ENCODE measurements around the gene NTNG2.

NTNG2 gene

GRCh38 chr9:132197856-132198550 lies 36.1 kb downstream of the NTNG2 start:
- no peak overlapping the region for H3K4me3 ChIP-seq (ENCODE audit: control insufficient read depth, low read depth, low read length)
- TF ChIP-seq, protein P1, sequence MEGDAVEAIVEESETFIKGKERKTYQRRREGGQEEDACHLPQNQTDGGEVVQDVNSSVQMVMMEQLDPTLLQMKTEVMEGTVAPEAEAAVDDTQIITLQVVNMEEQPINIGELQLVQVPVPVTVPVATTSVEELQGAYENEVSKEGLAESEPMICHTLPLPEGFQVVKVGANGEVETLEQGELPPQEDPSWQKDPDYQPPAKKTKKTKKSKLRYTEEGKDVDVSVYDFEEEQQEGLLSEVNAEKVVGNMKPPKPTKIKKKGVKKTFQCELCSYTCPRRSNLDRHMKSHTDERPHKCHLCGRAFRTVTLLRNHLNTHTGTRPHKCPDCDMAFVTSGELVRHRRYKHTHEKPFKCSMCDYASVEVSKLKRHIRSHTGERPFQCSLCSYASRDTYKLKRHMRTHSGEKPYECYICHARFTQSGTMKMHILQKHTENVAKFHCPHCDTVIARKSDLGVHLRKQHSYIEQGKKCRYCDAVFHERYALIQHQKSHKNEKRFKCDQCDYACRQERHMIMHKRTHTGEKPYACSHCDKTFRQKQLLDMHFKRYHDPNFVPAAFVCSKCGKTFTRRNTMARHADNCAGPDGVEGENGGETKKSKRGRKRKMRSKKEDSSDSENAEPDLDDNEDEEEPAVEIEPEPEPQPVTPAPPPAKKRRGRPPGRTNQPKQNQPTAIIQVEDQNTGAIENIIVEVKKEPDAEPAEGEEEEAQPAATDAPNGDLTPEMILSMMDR (conservative IDR thresholded peaks at IDR 0.05; ENCODE audit: control insufficient read depth, insufficient read depth, low read depth, low read length): no peak
- DNase-seq (ENCODE audit: low read depth): no peak

GRCh38 chr9:132199056-132199455 lies 37.2 kb downstream of the NTNG2 start:
- DNase-seq (ENCODE audit: low read depth): no peak
- H3K4me3 ChIP-seq (ENCODE audit: control insufficient read depth, low read depth, low read length): no peak overlapping the region
- TF ChIP-seq, protein P1 (conservative IDR thresholded peaks at IDR 0.05; ENCODE audit: control insufficient read depth, insufficient read depth, low read depth, low read length): no peak

DNA sequence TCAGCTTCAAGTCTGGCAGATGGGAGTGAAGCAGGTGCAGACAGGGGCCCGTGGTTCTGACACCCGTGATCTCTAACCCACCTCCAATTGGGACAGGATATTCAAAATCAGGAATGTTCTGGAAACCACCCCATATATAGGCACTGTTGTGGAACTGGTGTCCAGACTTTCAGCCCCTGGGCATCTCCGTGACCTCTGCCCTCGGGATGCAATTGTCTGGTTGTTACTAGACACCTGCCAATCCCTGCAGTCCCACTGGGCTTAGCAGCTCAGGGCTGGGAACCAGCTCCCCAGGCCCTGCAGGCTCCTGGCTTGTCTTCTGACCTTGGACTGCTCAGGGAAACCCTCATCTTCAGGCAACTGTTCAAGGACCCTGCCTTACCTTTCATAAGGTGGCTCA lies 38.8 kb downstream of the NTNG2 start:
- H3K4me3 ChIP-seq (ENCODE audit: control insufficient read depth, low read depth, low read length): no peak overlapping the region
- no peak for DNase-seq (ENCODE audit: low read depth)
- TF ChIP-seq, protein P1 (conservative IDR thresholded peaks at IDR 0.05; ENCODE audit: control insufficient read depth, insufficient read depth, low read depth, low read length): no peak

GRCh38 chr9:132201139-132201538 lies 39.3 kb downstream of the NTNG2 start:
- H3K4me3 ChIP-seq (ENCODE audit: control insufficient read depth, low read depth, low read length): no peak overlapping the region
- TF ChIP-seq, protein P1 (conservative IDR thresholded peaks at IDR 0.05; ENCODE audit: control insufficient read depth, insufficient read depth, low read depth, low read length): no peak
- DNase-seq (ENCODE audit: low read depth): no peak

DNA sequence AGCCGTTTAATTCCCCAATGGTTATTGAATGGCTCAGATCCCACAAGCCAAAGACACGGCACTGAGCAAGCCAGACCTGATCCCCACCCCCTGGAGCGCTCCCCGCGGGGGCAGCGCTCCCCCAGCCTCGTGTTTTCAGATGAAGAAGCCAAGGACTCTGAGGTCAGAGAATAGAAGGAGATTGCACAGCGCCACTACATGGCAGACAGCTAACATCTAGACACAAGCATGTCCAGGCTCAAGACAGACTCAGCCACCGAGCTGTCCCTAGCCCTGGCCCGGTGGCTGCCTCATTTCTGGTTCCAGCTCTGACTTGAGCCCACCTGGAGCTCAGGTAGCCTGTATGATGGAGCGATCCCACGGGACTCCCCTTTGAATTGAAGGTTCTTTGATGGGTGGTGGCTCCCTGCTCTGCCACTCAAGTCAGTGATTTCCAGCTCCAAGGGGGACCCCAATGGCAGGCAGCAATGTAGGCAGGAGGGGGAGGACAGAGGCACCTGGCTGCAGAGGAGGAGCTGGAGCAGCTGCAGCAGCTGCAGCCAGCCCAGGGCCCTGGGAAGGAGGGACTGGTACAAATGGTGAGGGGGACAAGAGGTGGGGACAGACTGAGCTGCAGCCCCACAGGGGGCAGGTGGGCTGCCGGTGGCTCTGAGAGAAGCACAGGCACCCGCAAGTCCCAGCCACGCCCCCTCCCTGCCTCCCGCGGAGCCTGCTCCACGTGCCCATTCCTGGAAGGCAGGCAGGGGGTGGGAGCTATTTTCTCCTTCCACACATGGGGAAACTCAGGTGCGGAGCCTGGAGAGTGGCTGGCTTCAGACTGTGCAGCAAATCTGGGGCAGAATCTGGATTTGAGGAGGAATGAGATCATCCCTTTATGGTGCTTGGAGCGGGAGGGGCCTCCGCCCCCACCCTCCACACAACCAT lies 40.2 kb downstream of the NTNG2 start:
- H3K4me3 ChIP-seq (ENCODE audit: control insufficient read depth, low read depth, low read length): no peak overlapping the region
- no peak for DNase-seq (ENCODE audit: low read depth)
- TF ChIP-seq, protein P1 (conservative IDR thresholded peaks at IDR 0.05; ENCODE audit: control insufficient read depth, insufficient read depth, low read depth, low read length): no peak

GRCh38 chr9:132204883-132205282 lies 43.0 kb downstream of the NTNG2 start:
- no peak overlapping the region for H3K4me3 ChIP-seq (ENCODE audit: control insufficient read depth, low read depth, low read length)
- no peak for DNase-seq (ENCODE audit: low read depth)
- TF ChIP-seq, protein P1 (conservative IDR thresholded peaks at IDR 0.05; ENCODE audit: control insufficient read depth, insufficient read depth, low read depth, low read length): no peak
